HG03457 (cell line): Measurements from ENCODE around the gene ZBTB17.
"Not testable (repeated sequence)": the region's sequence is repeated elsewhere in the genome, so short reads cannot be mapped to it uniquely, and the experiment has no call there.

ENCODE experiments used
- ATAC-seq: cut with Tn5 transposase; IDR thresholded peaks from one replicate; pipeline ENCODE4 v1.9.1; 2021; ENCODE audit warnings: moderate number of reproducible peaks; ENCODE audit not compliant: unreplicated experiment

ZBTB17 gene

DNA sequence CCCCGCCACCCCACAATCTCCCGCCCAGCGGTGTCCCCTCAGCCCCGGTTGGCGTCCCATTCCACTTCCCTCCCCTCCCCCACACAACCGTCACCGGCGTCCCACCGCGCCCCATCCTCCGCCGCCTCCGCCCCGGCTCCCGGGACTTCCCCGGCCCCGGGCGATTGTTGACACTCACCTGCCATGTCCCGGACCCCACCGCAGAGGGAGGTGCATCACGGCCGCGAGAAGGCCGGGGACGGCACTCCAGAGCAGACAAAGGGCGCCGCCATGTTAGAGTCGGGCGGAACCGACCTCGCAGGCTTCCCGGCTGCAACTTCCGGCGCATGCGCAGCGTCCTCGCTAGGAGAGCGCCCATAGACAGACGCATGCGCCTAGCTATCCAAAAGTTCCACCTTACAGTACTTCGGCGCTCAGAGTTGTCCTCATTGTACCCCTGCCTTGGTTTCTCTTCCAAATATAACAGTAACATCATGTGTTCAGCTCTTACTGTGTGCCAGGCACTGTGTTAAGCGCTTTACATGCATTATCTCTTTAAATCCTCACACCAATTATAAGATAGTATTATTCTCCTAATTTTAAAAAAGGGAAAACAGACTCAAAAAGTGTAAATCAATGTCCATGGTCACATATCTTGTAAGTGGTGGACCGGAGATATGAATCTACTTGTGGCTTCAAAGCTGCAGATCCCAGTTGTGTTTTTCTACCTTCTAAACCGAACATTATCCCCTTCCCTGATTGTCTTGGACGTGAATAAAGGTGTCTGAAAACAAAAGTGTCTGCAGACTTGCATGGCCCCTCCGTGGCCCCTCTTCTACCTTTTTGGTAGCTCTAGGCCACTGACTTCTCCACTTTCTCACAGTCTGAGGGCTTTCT lies at the start of gene ZBTB17:
Gene ZBTB17 (minus strand): TSS at position 297 of the 876 bp plus-strand sequence. CDS start 27,606 bp downstream, outside the sequence.
- ATAC-seq, result no peak

DNA sequence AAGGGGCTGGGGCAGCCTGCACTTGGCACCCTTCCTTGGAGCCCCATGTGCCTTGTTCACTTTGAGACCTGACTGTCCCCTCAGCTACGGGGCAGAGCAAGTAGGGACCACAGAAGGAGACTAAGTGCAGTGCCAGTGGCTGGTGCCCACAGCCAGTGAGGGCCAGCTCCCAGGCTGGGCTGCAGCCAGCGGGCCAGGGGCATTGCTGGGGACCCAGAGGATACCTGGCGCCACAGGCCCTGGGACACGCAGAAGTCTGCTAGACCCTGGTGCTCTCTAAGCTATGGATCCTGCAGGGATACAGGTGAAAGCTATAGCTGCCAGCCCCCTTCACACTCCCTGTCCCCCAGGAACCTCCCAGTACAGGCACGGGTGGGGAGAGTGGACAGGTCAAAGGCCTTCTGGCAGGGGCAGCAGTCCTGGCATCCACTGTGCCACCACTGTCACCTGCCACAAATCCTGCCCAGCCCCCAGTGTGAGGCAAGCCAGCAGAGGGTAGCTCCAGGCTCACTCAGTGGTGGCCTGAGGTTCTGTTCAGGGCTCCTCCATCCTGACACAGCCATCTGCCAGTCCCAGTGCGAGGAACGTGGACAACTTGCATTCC lies 47.3 kb upstream of the ZBTB17 start:
- no peak for ATAC-seq

DNA sequence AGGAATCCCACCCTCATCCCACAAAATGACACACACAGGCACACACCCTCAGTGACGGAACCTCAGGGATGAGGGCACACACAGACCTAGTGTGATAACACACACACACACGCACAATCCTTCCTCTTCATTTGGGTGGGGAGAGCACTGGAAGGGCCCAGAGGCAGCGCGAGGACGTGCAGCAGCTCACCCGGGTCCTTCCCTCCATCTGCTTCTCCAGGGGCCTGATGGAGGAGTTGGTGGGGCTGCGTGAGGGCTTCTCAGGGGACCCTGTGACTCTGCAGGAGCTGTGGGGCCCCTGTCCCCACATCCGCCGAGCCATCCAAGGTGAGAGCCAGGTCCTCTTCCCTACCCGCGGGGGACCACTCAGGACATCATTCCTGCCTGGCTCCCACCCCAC lies 46.5 kb upstream of the ZBTB17 start:
- no peak for ATAC-seq

DNA sequence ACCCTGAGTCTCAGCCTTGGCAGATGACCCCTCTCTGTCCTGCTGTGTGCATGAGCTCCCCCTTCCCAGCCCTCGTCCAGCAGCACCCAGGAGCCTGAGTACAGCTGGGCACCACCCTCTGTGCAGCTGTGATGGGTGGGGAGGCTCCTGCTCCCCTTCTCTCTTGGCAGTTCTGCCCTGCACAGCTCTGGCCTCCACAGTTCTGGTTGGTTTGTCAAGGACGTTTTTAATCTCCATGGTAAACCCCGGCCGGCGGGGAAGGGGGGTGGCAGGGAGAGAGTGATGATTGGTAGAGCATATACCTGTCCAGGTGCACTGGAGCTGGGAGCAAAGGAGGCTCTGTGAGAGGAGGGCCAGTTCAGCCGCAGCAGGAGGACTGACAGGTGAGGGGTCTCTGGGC lies 45.8 kb upstream of the ZBTB17 start, which contains the start of gene CLCNKA:
Gene CLCNKA (plus strand): TSS at position 356 of the 400 bp plus-strand sequence. CDS start 584 bp downstream, outside the sequence.
- no peak for ATAC-seq

DNA sequence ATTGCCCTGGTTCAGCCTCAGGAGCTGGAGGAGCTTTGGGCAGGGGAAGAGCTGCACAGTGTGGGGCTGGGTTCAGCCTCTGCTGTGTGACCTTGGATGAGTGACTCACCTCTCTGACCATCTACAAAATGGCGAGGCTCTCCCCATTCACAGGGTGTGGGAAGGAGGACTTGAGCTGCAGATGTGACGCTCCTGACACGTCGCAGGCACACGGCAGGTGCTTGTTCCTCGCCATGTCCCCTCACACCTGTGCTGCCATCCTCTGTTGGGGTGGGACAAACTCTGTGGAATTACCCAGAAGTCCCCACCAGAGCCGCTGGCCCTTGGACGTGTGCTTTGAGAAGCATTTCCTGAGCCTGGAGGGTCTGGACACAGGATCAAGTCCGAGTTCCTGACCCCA lies 45.0 kb upstream of the ZBTB17 start:
- not testable (repeated sequence) for ATAC-seq

DNA sequence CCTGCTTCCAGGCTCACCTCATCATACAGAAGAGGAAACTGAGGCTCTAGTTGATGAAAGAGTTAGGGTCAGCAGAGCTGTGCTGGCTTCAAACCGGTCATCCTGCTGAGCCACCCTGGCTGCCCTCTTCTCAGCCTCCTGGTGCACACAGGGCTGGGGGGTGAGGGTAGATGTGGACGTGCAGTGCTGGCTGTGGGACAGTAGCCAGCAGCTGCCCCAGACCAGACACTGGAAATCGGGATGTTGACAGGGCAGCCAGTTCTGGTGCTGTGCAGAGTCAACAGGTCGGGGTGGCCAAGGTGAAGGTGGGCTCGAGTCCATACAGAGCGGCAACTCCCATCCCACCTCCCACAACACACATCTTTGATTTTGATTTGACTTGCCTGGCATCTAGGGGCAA lies 44.4 kb upstream of the ZBTB17 start:
- no peak for ATAC-seq

DNA sequence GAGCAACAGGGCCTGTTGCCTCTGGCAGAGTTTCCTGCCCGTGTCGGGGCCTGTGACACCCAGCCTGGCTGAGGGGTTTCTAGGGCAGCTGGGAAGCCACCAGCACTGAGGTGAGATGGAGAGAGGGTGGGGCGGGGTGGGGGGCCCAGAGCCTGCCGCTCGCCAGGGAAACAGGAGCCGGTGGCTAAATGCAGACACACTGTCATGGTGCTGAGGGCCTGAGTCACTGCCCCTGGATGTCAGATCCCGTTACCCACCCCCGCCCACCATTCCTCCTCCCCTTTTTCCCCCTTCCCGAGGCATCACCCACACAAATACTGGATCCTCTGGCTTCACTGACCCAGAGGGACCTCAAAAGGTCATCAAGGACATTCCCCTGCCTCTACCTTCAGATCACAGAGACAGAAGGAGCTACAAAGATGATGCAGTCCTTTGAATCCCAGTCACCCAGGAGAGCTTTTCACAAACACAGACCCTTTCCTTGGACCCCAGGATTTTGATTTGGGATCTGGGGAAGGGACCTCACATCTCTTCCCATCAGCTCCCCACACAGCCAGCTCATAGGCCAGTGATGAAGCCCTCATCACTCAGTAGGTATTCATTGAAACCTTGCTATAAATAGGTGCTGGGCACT lies 43.9 kb upstream of the ZBTB17 start:
- ATAC-seq, result no peak

DNA sequence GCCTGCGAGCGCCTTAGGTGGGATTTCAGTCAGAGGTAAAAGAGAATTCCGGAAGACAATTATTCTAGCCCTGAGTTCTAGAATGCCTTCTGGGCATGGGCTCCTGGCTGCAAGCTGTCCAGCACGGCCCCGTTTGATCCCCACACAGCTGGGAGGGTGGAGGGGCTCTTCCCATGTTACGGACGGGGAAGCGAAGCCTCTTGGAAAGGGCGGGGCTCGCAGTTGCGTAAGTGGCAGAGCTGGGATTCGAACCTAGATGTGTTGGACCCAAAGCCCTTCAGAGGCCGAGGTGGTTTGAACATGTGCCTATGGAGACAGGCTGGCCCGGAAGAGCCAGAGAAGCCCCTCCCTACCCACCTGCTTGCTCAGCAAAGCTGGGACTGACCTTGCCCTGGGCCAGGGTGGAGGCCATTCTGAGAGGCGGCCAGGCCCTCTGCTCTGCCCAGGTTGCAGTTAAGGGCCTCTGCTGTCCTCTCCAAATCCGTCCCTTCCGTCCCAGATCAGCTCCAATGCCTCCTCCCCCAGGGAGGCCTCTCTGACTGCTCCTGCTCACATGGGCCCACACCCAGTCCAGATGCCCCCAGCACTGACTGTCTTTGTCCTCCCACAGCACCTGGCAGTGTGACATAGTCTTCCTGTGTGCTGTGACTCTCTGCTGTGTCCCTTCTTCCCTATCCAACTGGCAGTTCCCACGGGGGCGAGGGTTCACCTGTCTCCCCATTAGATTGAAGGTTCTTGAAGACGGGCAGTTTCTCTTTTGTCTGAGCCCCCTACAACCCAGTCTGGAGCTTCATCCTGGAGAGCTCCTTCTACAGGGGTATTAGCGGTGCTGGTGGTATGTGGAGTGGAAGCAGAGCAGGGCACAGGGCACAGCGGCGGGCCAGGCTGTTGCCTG lies 43.1 kb upstream of the ZBTB17 start:
- no peak for ATAC-seq

DNA sequence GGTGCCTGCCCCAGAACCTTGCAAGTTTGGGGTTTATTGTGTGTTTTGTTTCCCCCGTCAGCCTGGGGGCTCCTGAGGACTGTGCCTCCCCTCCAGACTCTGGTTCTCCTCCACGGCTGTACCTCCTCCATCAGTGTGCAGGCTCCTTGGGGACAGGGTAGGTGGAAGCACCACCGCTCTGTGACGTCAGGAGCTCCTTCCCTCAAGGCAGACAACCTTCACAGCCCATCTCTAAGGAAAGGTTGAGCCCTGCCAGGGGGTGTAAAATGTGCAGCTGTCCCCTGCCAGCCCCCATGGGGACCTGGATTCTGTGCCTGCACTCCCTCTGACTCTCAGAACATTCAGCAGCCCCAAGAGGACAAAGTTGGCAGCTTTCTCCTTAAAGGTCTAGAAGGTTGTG lies 42.4 kb upstream of the ZBTB17 start:
- no peak for ATAC-seq

DNA sequence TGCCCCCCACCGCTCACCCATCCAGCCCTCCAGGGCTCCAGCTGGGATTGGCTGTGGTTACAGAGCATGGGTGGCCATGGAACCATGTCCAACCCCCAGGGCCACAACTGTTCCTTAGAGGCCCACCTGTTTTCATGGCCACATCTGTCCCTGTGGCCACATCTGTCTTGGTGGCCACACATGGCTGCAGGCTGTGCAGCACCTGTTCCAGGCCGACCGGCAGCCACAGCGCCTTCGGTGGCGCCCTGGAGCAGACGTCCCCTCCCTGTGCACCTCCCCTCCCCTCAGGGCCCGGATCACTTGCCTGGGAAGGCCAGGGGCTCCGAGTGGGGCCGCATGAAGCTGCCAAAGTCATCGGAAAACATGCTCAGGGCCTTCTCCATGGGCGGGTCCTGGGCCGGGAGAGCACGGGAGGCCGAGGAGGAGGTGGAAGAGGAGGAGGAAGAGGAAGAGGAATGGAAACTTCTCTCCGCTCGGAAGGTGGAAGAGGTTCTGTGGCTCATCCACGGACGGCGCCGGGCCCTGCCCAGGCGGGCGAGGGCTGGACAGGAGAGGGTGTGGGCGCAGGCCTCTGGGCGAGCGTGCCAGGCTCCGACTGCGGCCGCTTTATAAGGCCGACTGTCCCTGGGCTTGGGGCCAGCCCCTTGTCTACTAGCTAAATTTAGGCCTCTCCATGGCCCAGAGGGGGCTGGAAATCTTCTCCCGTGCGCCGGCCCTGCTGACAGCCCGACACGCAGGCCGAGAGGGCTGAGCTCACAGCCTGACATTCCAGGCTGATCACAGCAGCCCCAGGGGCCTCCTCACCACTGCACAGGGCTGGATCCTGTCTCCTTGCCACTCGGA lies 41.8 kb upstream of the ZBTB17 start, which contains the start of gene HSPB7:
Gene HSPB7 (minus strand): TSS at position 583 of the 843 bp plus-strand sequence. CDS start 80 bp downstream, at position 503.
- ATAC-seq, result no peak

DNA sequence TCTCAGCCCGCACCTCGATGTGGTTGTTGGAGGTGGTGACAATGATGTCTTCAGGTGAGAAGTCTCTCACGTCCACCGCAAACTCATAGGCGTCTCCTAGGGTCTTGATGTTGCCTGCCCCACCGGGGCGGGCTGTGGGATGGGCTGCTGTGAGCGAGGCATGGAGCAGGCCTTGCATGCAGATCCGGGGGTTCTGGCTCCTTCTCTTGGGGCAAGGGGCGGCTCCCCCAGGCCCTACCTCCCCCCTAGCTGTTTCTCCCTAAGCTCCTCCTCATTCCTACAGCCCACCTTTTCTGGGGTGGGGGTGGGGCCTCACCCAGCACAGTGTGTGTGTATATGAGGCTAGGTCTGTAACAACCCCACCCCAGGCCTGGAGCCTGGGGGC lies 41.2 kb upstream of the ZBTB17 start:
- ATAC-seq, result no peak

DNA sequence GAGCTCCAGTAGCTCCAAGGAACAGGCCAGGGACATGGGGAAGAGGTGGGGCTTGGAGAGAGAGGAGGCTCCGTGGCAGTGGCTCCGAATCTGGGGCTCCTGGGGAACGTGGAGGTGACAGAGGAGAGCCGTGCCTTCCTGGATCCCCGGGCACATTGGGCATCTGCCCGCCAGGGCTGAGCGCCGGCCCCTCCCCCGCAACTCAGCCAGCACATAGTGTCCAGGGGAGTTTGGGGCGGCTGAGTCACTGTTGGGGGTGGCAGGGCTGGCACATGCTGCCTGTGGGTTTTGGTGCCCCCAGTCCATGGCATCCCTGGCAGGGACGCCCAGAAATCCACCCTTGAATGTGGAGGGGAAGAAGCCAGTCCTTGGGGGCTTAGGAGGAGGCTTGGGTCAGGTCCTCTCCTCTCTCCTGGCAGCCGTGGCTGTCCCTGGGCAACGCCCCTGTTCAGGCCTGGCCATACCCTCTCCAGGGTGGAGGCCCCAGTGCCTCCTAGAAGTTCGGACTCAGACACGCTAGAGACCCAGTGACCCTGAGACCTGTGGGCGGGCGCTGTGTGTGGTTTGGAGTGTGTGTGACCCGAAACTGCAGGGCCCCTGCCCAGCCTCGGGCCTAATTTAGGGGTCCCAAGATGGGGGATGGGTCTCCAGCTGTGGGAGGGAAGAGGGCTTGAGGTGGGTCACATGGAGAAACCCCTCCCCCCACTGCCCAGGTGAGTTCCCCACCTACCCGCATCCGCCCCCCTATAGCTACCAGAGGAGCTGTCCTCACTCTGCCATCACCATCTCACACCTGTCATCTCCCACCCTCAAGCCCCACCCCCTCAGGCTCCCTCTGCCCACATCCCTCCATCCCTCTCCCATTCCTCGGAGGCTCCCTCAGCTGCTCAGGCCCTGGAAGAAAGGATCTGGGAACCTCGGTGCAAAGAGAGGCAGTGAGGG lies 40.3 kb upstream of the ZBTB17 start:
- no peak for ATAC-seq

DNA sequence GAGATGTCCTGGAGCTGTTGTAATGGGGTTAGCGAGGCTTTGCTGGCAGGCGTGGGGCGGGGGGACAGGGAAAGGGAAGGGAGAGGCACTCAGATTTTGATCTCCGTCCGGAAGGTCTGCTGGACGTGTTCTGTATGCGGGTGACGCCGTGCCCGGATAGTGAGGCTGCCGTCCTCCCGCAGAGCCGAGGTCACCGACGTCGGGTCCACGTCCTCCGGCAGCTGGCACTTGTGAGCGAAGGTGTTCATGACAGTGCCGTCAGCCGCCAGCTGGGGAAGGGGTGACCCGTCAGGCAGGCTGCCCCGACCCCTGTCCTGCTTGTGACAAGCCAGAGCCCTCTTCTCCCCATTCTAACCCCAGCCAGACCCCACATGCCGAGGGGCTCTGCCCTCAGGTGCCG lies 39.6 kb upstream of the ZBTB17 start:
- no peak for ATAC-seq

DNA sequence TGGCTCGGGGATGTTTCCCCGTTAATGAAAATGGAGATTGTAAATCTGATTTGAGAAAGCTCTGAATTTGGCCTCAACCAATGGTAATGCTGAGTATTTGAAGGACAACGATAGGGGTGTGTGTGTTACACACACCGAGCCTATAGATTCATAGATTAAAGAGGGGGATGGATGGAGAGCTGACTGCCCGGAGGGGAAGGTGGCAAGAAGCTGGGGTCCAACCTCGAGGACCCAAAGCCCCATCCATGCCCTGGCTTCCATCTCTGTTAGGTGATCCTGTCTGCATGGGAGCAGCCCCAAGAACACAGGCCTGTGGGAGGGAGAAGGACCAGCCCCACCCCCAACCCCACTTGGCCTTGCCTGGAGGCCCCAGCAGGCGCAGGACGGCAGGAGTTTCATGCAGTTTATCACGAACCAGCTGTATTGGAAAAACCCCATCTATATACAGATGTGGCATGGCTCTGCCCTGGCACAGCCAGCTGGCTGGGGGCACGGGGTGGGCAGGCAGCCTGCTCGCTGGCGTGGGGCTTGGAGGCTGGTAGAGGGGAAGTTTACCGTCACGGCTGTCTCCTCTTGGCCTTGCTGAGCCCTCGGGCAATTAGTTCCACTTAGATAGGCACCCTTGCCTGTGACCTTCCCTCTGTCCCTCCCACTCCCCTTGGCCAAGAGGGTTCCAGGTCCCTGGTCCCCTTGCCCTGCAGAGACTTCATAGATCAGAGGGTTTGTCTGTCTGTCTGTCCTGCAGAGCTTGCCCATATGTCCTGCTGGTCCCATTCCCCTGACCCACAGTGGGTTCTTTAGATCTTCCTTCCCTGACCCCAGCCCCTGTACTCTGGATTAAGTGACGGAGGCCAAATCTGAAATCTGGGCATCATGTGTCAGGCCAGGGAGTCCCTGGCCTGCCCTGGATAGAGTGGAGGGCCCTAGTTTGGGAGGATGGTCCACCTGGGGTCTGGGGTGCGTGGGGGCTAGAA lies 38.9 kb upstream of the ZBTB17 start:
- ATAC-seq, result no peak

DNA sequence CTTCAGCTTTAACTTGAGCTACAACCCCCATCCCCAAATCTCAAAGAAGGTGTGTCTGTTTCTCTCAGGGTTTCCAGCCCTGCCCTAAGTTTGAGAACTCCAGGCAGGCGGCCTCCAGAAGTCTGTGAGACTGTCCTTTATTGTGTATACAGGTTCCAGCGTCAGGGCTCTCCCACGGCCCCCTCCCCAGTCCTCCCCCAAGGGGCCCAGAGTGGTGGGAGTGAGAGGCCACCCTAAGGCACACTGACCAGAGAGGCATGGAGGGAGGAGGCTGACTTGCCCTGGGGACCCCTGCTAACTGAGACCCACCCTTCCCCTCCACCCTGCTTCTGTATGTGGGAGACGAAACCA lies 38.0 kb upstream of the ZBTB17 start:
- no peak for ATAC-seq

DNA sequence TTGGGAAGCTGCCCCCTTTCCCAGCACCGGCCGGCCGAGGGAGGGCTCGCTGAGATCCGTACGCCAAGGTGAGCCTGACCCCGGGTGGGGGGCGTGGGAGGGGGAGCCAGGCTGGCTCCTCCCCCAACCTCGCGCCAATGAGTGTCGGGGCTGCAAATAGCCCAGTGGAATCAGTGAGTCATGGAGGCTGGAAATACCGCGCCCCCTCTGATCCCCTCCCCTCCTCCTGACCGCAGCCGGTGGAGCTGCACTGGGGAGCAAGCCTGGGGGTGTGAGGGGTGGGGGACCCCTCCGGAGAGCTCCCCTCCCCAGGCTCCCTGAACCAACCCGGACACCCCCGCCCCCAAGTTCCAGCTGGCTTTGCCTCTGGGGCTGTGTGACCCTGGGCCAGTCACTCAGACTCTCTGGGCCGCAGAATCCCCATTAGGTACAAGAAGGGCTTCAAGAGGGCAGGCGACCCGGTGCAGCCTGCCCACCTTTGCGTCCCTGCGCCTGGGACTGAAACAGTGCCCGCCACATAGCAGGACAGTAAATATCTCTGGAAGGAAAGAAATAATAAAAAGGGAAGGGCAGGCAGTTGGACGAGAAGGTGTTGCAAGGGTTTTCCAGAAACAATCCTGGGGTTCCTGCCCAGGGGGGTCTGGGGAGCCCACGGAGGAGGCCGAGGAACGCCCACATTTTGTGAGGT lies 37.5 kb upstream of the ZBTB17 start:
- no peak for ATAC-seq

DNA sequence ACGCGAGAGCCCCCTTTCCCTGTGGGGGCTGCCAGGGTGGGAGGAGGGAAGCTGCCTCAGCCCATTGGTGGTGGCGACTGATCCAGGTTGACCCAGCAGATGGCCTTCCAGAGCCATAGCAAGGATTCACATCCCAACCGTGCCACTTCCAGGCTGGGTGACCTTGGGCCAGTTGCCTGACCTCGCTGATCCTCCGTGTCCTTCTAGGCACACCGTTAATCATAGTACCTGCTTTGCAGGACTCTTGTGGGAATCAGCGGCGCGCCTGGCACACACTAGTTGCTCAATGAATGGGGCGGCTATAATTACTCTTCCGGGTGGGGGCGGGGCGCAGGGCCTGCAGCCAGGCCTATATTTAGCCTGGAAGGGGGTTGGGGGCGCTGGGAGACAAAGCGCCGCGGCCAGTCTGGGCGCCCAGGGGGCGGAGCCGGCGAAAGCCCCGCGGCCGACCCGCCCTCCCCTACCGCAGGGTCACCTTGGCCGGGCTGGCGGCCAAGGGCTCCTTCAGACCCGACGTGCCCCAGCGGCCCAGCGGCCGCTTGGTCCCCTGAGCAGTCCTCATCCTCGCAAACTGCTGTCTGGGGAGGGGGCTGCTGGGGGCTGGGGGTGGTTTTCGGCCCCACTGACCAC lies 36.8 kb upstream of the ZBTB17 start:
- ATAC-seq, result no peak
